Neural cell (in vitro differentiated cells): Measurements from ENCODE around the gene AZGP1. TPM values are rescaled to one million over a fixed set of nuclear protein-coding genes. Genes with fewer than 3 reads are reported as not detected.
"Not testable (repeated sequence)": the region's sequence is repeated elsewhere in the genome, so short reads cannot be mapped to it uniquely, and the experiment has no call there.

Experiments used
- H2AFZ ChIP-seq: fragments of 200-600, 300-800 bp; sonication (generic), shearing (Covaris generic); 2 replicates; pipeline ENCODE4 v1.6.0; 2014; ENCODE audit warnings: low read depth, mild to moderate bottlenecking, antibody characterized with exemption, low read length, moderate library complexity
- H3F3A ChIP-seq: fragments of 200-600 bp; shearing (Covaris generic); 2 replicates; pipeline ENCODE4 v1.6.1; 2016; ENCODE audit warnings: mild to moderate bottlenecking, moderate library complexity, mixed read lengths, antibody characterized with exemption, low read length; ENCODE audit not compliant: insufficient read depth, poor library complexity, severe bottlenecking
- H3K27ac ChIP-seq: fragments of 200-600, 300-800 bp; sonication (generic), shearing (Covaris generic); 2 replicates; pipeline ENCODE4 v1.5.1; 2014; ENCODE audit warnings: mild to moderate bottlenecking, low read length, moderate library complexity
- H3K27me3 ChIP-seq: fragments of 300-800, 200-600 bp; sonication (generic), shearing (Covaris generic); 2 replicates; pipeline ENCODE4 v1.6.0; 2014; ENCODE audit warnings: mild to moderate bottlenecking, low read depth, low read length, moderate library complexity; ENCODE audit not compliant: insufficient read depth
- H3K36me3 ChIP-seq: fragments of 300-800, 200-600 bp; sonication (generic), shearing (Covaris generic); 2 replicates; pipeline ENCODE4 v1.5.1; 2014; ENCODE audit warnings: mild to moderate bottlenecking, antibody characterized with exemption, low read length, moderate library complexity; ENCODE audit not compliant: insufficient read depth
- H3K4me2 ChIP-seq: fragments of 300-800, 200-600 bp; sonication (generic), shearing (Covaris generic); 2 replicates; pipeline ENCODE4 v1.6.0; 2014; ENCODE audit warnings: mild to moderate bottlenecking, low read length
- H3K4me3 ChIP-seq: fragments of 300-800, 200-600 bp; sonication (generic), shearing (Covaris generic); 2 replicates; pipeline ENCODE4 v1.5.1; 2014; ENCODE audit warnings: mild to moderate bottlenecking, low read length, moderate library complexity
- H3K79me2 ChIP-seq: fragments of 200-600 bp; shearing (Covaris generic); replicated peaks from 2 replicates; pipeline ENCODE4 v1.6.0; 2014; ENCODE audit warnings: mild to moderate bottlenecking, low read length, moderate library complexity; ENCODE audit not compliant: insufficient read depth
- H3K9ac ChIP-seq: fragments of 300-800, 200-600 bp; sonication (generic), shearing (Covaris generic); 2 replicates; pipeline ENCODE4 v1.6.1; 2016; ENCODE audit warnings: mild to moderate bottlenecking, low read length, mixed read lengths
- H3K9me2 ChIP-seq: fragments of 200-600 bp; shearing (Covaris generic); 2 replicates; pipeline ENCODE4 v1.6.1; 2016; ENCODE audit warnings: mild to moderate bottlenecking, low read length, mixed read lengths; ENCODE audit not compliant: insufficient read depth
- H3K9me3 ChIP-seq: fragments of 200-600, 300-800 bp; sonication (generic), shearing (Covaris generic); 2 replicates; pipeline ENCODE4 v1.6.1; 2016; ENCODE audit warnings: mild to moderate bottlenecking, mixed run types, low read length, moderate library complexity, mixed read lengths
- H4K20me1 ChIP-seq: fragments of 200-600 bp; shearing (Covaris generic); 2 replicates; pipeline ENCODE4 v1.6.1; 2016; ENCODE audit warnings: mild to moderate bottlenecking, mixed run types; ENCODE audit not compliant: insufficient read depth
- CTCF ChIP-seq: fragments of 450-650 bp; IDR thresholded peaks from 2 replicates; pipeline ENCODE4 v1.5.1; 2014; ENCODE audit warnings: antibody characterized with exemption, mild to moderate bottlenecking, moderate library complexity; ENCODE audit not compliant: poor library complexity, severe bottlenecking
- EP300 ChIP-seq: fragments of 450-650 bp; conservative IDR thresholded peaks from 2 replicates; pipeline ENCODE4 v1.6.1; 2014; ENCODE audit warnings: antibody characterized with exemption, mild to moderate bottlenecking, moderate library complexity; ENCODE audit not compliant: poor library complexity, severe bottlenecking
- EZH2 ChIP-seq: fragments of 200-600, 300-800 bp; shearing (Covaris generic), sonication (generic); IDR thresholded peaks from 2 replicates; pipeline ENCODE4 v1.6.1; 2014; ENCODE audit warnings: antibody characterized with exemption, low read length, borderline replicate concordance, mild to moderate bottlenecking; ENCODE audit not compliant: insufficient read depth, poor library complexity, severe bottlenecking
- MXI1 ChIP-seq: fragments of 450-650 bp; conservative IDR thresholded peaks from 2 replicates; pipeline ENCODE4 v1.6.1; 2014; ENCODE audit warnings: antibody characterized with exemption, mild to moderate bottlenecking; ENCODE audit not compliant: poor library complexity, severe bottlenecking
- POLR2AphosphoS5 ChIP-seq: IDR thresholded peaks from 2 replicates; pipeline ENCODE4 v1.6.1; 2012
- RAD21 ChIP-seq: fragments of 450-650 bp; conservative IDR thresholded peaks from 2 replicates; pipeline ENCODE4 v1.6.1; 2014; ENCODE audit warnings: antibody characterized with exemption, mild to moderate bottlenecking, moderate library complexity
- SMC3 ChIP-seq: fragments of 450-650 bp; conservative IDR thresholded peaks from 2 replicates; pipeline ENCODE4 v1.6.1; 2014; ENCODE audit warnings: antibody characterized with exemption, mild to moderate bottlenecking, moderate library complexity; ENCODE audit not compliant: poor library complexity
- TAF1 ChIP-seq: IDR thresholded peaks from 2 replicates; pipeline ENCODE4 v1.6.1; 2012; ENCODE audit warnings: low read depth
- polyA plus RNA-seq: library from polyadenylated mRNA; depleted of rRNA; stranded (reverse); fragments of >200 nt; gene quantifications from 2 replicates; pipeline ENCODE4 v1.2.3, GENCODE V29; 2014
- TF ChIP-seq, protein P1 (sequence below): IDR thresholded peaks from 2 replicates; pipeline ENCODE4 v1.6.1; 2012; ENCODE audit warnings: borderline replicate concordance

The AZGP1 gene
- polyA plus RNA-seq, 1 donor from 2014 or later: not detected

DNA sequence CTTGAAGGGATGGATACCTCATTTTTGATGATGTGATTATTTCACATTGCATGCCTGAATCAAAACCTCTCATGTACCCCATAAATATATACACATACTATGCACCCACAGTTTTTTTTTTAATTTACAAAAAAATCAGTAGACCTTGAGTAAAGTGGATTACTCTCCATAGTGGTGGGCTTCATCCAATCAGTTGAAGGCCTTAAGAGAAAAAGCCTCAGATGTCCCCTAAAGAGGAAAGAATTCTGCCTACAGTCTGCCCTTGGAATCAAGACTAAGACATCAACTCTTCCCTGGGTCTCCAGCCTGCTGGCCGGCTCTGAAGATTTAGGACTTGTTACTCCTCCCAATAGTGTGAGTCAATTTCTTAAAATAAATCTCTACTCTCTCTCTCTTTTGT, 1.1 kb downstream of the AZGP1 start:
- Histone ChIP-seq H3K9me3 (no peaks in the 10 kb centered on the region), H3K27me3 (no peaks in the 10 kb centered on the region), H3K9me2 (no peaks in the 10 kb centered on the region), H3K4me3 (no peak overlapping the region), H3K4me2 (no peak overlapping the region), H3K36me3 (no peaks in the 10 kb centered on the region), H3K79me2 (no peaks in the 10 kb centered on the region), H3K9ac (no peak overlapping the region), H3K27ac (no peak overlapping the region), H2AFZ (no peak overlapping the region), H4K20me1 (no peaks in the 10 kb centered on the region), H3F3A (no peaks in the 10 kb centered on the region)
- no peak for TF ChIP-seq SMC3
- TF ChIP-seq POLR2AphosphoS5: no peak
- TF ChIP-seq, protein P1, sequence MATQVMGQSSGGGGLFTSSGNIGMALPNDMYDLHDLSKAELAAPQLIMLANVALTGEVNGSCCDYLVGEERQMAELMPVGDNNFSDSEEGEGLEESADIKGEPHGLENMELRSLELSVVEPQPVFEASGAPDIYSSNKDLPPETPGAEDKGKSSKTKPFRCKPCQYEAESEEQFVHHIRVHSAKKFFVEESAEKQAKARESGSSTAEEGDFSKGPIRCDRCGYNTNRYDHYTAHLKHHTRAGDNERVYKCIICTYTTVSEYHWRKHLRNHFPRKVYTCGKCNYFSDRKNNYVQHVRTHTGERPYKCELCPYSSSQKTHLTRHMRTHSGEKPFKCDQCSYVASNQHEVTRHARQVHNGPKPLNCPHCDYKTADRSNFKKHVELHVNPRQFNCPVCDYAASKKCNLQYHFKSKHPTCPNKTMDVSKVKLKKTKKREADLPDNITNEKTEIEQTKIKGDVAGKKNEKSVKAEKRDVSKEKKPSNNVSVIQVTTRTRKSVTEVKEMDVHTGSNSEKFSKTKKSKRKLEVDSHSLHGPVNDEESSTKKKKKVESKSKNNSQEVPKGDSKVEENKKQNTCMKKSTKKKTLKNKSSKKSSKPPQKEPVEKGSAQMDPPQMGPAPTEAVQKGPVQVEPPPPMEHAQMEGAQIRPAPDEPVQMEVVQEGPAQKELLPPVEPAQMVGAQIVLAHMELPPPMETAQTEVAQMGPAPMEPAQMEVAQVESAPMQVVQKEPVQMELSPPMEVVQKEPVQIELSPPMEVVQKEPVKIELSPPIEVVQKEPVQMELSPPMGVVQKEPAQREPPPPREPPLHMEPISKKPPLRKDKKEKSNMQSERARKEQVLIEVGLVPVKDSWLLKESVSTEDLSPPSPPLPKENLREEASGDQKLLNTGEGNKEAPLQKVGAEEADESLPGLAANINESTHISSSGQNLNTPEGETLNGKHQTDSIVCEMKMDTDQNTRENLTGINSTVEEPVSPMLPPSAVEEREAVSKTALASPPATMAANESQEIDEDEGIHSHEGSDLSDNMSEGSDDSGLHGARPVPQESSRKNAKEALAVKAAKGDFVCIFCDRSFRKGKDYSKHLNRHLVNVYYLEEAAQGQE: no peak
- no peak for TF ChIP-seq MXI1
- TF ChIP-seq EZH2: no peak
- TF ChIP-seq EP300: no peak
- no peak for TF ChIP-seq TAF1
- TF ChIP-seq CTCF: no peak
- no peak for TF ChIP-seq RAD21

DNA sequence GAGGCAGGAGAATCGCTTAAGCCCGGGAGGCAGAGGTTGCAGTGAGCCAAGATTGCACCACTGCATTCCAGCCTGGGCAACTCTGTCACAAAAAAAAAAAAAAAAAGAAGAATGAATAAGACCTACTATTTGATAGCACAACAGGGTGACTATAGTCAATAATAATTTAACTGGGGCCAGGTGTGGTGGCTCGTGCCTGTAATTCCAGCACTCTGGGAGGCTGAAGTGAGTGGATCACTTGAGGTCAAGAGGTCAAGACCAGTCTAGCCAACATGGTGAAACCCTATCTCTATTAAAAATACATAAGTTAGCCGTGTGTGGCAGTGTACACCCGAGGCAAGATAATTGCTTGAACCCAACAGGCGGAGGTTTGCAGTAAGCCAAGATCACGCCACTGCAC, 2.0 kb downstream of the AZGP1 start:
- not testable (repeated sequence) for H3F3A ChIP-seq, H3K36me3 ChIP-seq, H4K20me1 ChIP-seq, H3K79me2 ChIP-seq, H3K27ac ChIP-seq, H3K9me2 ChIP-seq, H3K9ac ChIP-seq, H2AFZ ChIP-seq, H3K4me3 ChIP-seq, H3K27me3 ChIP-seq, H3K9me3 ChIP-seq, H3K4me2 ChIP-seq

GRCh38 chr7:99971242-99971641, 4.6 kb downstream of the AZGP1 start:
- Histone ChIP-seq H3K36me3 (no peaks in the 10 kb centered on the region), H4K20me1 (no peaks in the 10 kb centered on the region), H3K9me3 (no peaks in the 10 kb centered on the region), H3K9me2 (no peaks in the 10 kb centered on the region), H3K4me2 (no peak overlapping the region), H3K79me2 (no peaks in the 10 kb centered on the region), H3K27ac (no peak overlapping the region), H3K4me3 (no peak overlapping the region), H3F3A (no peaks in the 10 kb centered on the region), H3K27me3 (no peaks in the 10 kb centered on the region), H3K9ac (no peak overlapping the region), H2AFZ (no peak overlapping the region)
- TF ChIP-seq EP300: no peak
- no peak for TF ChIP-seq RAD21
- TF ChIP-seq, protein P1: no peak
- TF ChIP-seq MXI1: no peak
- TF ChIP-seq TAF1: no peak
- no peak for TF ChIP-seq SMC3
- TF ChIP-seq CTCF: no peak
- no peak for TF ChIP-seq POLR2AphosphoS5
- TF ChIP-seq EZH2: no peak
